ENCODE data around the gene CTBP2.

DNA sequence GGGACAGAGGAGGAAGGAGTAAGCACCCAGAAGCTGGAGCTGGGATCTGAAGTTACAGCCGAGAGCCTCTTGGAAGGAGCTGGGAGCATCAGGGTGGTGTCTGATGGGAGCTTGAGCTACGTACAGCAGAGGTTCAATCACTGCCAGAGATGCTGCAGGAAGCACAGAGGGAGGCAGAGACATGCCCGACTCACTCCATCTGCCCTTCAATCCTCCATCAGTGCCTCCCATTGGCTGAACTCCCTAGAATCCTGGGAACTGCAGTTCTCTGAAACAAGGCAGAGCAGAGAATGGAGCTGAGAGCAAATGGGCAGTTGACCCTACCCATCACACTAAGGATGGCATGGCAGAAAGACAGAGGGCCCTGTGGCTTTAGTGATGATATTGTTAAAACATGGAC is 40.0 kb upstream of the CTBP2 start:
- TF ChIP-seq, protein P1, sequence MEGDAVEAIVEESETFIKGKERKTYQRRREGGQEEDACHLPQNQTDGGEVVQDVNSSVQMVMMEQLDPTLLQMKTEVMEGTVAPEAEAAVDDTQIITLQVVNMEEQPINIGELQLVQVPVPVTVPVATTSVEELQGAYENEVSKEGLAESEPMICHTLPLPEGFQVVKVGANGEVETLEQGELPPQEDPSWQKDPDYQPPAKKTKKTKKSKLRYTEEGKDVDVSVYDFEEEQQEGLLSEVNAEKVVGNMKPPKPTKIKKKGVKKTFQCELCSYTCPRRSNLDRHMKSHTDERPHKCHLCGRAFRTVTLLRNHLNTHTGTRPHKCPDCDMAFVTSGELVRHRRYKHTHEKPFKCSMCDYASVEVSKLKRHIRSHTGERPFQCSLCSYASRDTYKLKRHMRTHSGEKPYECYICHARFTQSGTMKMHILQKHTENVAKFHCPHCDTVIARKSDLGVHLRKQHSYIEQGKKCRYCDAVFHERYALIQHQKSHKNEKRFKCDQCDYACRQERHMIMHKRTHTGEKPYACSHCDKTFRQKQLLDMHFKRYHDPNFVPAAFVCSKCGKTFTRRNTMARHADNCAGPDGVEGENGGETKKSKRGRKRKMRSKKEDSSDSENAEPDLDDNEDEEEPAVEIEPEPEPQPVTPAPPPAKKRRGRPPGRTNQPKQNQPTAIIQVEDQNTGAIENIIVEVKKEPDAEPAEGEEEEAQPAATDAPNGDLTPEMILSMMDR (IDR thresholded peaks at IDR 0.05; ENCODE audit: low read depth, low read length, poor library complexity, severe bottlenecking): no peak
- no peak for TF ChIP-seq EZH2phosphoT487 (IDR thresholded peaks at IDR 0.05; ENCODE audit: borderline replicate concordance, low read length)
